ENCODE measurements around the gene EVI5. TPM values are rescaled to one million over a fixed set of nuclear protein-coding genes. Genes with fewer than 3 reads are reported as not detected.
A peak's percentile ranks its signal among the peaks of the same experiment; 100 is the strongest.

EVI5 gene
- total and polyA plus RNA-seq, 10 of the 15 experiments (the other 5 are each of a cell fraction or from before 2014, with no cell fraction given): 0.27 to 6.8 (median 1.7) TPM

DNA sequence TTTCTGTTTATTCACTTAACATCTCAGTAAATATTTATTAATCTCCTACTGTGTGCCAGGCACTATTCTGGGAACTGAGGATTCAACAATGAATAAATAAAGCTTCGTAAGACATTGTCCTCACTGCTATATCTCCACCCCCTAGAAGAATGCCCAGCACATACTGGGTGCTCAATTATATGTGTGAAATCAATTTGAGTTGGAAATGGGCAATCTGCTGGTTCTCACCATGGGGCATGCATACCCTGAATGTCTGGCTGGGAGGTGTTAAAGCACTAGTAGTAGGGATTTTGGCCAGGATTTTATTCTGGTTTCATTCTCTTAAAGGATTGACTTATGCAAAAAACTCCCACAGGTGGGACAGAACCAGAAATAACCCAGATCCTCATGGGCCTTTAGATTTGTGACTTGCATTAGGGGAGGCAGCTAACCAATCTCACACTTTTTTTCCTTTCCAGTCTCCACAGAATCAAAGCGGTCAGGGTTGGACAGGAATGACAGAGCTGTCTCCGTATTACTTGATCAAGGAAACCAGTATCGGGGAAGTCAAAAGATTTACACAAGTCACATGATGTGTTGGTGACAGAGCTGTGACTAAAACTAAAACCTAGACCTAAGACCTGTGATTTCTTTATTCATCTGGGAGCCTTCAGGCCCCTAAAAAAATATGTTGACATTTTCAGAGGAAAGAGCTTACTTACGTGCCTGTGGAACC is 311.0 kb downstream of the EVI5 start (continued):
- TF ChIP-seq ETV6 (conservative IDR thresholded peaks at IDR 0.05 in 1 of 2, IDR thresholded peaks at IDR 0.05 in 1 of 2; ENCODE audit: borderline replicate concordance in 1 of 2, low read depth in 1 of 2) (peak in 1 of 2 experiments; percentile 51; a peak in 1 of 4 replicates), NR2C1 (IDR thresholded peaks at IDR 0.05) (no peak), TCF7 (IDR thresholded peaks at IDR 0.05; ENCODE audit: borderline replicate concordance) (no peak), LARP7 (IDR thresholded peaks at IDR 0.05) (no peak), JUNB (IDR thresholded peaks at IDR 0.05) (peak; percentile 78), FOS (IDR thresholded peaks at IDR 0.05; ENCODE audit: borderline replicate concordance, extremely low read depth, insufficient read length) (no peak), SREBF1 (IDR thresholded peaks at IDR 0.05; ENCODE audit: low read length) (no peak), FOXM1 (IDR thresholded peaks at IDR 0.05; ENCODE audit: low read depth, low read length) (peak; percentile 46), BRCA1 (IDR thresholded peaks at IDR 0.05; ENCODE audit: low read depth, low read length) (no peak), ATF7 (IDR thresholded peaks at IDR 0.05; ENCODE audit: low read depth) (0 out of 2 replicates have a peak, but pooled peaks have one; percentile 24), BHLHE40 (IDR thresholded peaks at IDR 0.05; ENCODE audit: borderline replicate concordance in 1 of 2, low read depth in 2 of 2, low read length in 1 of 2) (peak; percentile 75 to 76), NFIC (IDR thresholded peaks at IDR 0.05; ENCODE audit: low read depth, low read length) (peak; percentile 62), TBL1XR1 (IDR thresholded peaks at IDR 0.05; ENCODE audit: low read depth, low read length) (no peak), NBN (IDR thresholded peaks at IDR 0.05) (0 out of 2 replicates have a peak, but pooled peaks have one; percentile 19), CREM (IDR thresholded peaks at IDR 0.05; ENCODE audit: low read depth) (0 out of 2 replicates have a peak, but pooled peaks have one; percentile 21), EP300 (IDR thresholded peaks at IDR 0.05; ENCODE audit: borderline replicate concordance in 1 of 2, control insufficient read depth in 1 of 2, low read depth in 2 of 2, low read length in 2 of 2) (peak; percentile 49 to 69; a peak in 1 of 4 replicates), CREB1 (IDR thresholded peaks at IDR 0.05; ENCODE audit: low read depth) (0 out of 2 replicates have a peak, but pooled peaks have one; percentile 18), IKZF1 (conservative IDR thresholded peaks at IDR 0.05) (peak; percentile 85), IKZF2 (IDR thresholded peaks at IDR 0.05) (peak; percentile 84 to 86), RAD51 (IDR thresholded peaks at IDR 0.05) (peak; percentile 89), SMC3 (IDR thresholded peaks at IDR 0.05; ENCODE audit: borderline replicate concordance, low read length) (no peak), MTA2 (IDR thresholded peaks at IDR 0.05; ENCODE audit: low read depth) (peak; percentile 41; the same call in 1 of the 2 replicates)
- TF ChIP-seq, protein P1, sequence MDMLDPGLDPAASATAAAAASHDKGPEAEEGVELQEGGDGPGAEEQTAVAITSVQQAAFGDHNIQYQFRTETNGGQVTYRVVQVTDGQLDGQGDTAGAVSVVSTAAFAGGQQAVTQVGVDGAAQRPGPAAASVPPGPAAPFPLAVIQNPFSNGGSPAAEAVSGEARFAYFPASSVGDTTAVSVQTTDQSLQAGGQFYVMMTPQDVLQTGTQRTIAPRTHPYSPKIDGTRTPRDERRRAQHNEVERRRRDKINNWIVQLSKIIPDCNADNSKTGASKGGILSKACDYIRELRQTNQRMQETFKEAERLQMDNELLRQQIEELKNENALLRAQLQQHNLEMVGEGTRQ (IDR thresholded peaks at IDR 0.05; ENCODE audit: borderline replicate concordance, low read depth, low read length): peak; percentile 6; the same call in 1 of the 2 replicates
- TF ChIP-seq, protein P2, sequence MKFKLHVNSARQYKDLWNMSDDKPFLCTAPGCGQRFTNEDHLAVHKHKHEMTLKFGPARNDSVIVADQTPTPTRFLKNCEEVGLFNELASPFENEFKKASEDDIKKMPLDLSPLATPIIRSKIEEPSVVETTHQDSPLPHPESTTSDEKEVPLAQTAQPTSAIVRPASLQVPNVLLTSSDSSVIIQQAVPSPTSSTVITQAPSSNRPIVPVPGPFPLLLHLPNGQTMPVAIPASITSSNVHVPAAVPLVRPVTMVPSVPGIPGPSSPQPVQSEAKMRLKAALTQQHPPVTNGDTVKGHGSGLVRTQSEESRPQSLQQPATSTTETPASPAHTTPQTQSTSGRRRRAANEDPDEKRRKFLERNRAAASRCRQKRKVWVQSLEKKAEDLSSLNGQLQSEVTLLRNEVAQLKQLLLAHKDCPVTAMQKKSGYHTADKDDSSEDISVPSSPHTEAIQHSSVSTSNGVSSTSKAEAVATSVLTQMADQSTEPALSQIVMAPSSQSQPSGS (IDR thresholded peaks at IDR 0.05; ENCODE audit: low read length): peak; percentile 41; the same call in 1 of the 2 replicates
- TF ChIP-seq, protein P3, sequence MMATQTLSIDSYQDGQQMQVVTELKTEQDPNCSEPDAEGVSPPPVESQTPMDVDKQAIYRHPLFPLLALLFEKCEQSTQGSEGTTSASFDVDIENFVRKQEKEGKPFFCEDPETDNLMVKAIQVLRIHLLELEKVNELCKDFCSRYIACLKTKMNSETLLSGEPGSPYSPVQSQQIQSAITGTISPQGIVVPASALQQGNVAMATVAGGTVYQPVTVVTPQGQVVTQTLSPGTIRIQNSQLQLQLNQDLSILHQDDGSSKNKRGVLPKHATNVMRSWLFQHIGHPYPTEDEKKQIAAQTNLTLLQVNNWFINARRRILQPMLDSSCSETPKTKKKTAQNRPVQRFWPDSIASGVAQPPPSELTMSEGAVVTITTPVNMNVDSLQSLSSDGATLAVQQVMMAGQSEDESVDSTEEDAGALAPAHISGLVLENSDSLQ (IDR thresholded peaks at IDR 0.05): peak; percentile 27; the same call in 1 of the 2 replicates
- TF ChIP-seq, protein P4, sequence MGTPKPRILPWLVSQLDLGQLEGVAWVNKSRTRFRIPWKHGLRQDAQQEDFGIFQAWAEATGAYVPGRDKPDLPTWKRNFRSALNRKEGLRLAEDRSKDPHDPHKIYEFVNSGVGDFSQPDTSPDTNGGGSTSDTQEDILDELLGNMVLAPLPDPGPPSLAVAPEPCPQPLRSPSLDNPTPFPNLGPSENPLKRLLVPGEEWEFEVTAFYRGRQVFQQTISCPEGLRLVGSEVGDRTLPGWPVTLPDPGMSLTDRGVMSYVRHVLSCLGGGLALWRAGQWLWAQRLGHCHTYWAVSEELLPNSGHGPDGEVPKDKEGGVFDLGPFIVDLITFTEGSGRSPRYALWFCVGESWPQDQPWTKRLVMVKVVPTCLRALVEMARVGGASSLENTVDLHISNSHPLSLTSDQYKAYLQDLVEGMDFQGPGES (IDR thresholded peaks at IDR 0.05): no peak
